Activated naive CD4-positive, alpha-beta T cell treated with anti-CD3 and anti-CD28 coated beads, Interleukin-2, amount 50 U/mL, for 72 hours (primary cell): Measurements from ENCODE around the gene CDT1. TPM values are rescaled to one million over a fixed set of nuclear protein-coding genes. Genes with fewer than 3 reads are reported as not detected.
A peak's percentile ranks its signal among the peaks of the same experiment; 100 is the strongest.

Source experiments
- ATAC-seq, 2 donors: fragments of 150-1000 bp; cut with Tn5 transposase; 2 replicates each; pipeline ENCODE4 v1.10.0; 2021; ENCODE audit warnings: mild to moderate bottlenecking in 2 of 2, moderate library complexity in 2 of 2
- DNase-seq, 2 donors: peaks; one replicate each; pipeline ENCODE4 v3.0.0; 2021 to 2022; ENCODE audit warnings: low spot score in 2 of 2
- H3K27ac Mint-ChIP-seq, 2 donors: one replicate each; pipeline ENCODE4 v1.8.0; 2022; ENCODE audit warnings: mild to moderate bottlenecking in 2 of 2, mixed read lengths in 2 of 2
- H3K36me3 Mint-ChIP-seq, 2 donors: one replicate each; pipeline ENCODE4 v1.8.0; 2022; ENCODE audit warnings: mixed read lengths in 2 of 2
- H3K9me3 Mint-ChIP-seq, 2 donors: one replicate each; pipeline ENCODE4 v1.8.0; 2022; ENCODE audit warnings: mixed read lengths in 2 of 2
- total RNA-seq, 2 donors: library from RNA; stranded (reverse); gene quantifications; one replicate each; pipeline ENCODE4 v1.2.3, GENCODE V29; 2022

CDT1 gene
- total RNA-seq, 2 donors from 2014 or later = 145 to 240 TPM

DNA sequence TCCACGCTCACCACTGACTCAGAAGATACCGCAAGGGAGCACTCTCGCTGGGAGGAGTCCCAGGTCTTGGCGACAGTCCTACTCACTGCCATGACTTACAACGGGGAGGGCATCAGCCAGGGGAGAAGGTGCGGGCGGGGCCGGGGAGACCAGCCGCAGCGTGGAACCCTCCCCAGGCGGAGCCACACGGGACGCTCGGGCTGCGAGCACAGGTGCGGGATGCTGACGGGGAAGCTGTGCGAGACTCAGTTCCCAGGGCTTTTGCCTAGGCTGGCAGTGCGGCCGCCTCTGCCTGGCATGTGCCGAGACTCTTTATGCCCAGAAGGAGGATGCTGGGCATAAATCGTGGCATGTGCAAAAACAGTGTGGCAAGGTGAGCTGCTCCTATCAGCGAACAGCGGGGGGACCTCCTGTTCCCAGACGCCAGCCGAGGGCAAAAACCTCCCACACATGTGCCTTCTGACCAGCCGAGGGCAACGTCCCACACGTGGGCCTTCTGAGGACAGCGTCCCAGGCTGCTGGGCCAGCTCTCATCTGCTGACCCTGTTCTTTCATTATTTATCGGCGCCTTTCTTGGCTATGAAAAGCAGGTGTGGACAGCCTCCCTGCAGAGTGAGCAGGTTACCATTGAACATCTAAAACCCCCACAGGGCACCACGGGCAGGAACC lies 47.1 kb downstream of the CDT1 start:
- H3K36me3 Mint-ChIP-seq = no peaks in the 10 kb centered on the region
- no peak for DNase-seq
- ATAC-seq = no peak
- no peaks in the 10 kb centered on the region for H3K9me3 Mint-ChIP-seq
- no peak overlapping the region for H3K27ac Mint-ChIP-seq

DNA sequence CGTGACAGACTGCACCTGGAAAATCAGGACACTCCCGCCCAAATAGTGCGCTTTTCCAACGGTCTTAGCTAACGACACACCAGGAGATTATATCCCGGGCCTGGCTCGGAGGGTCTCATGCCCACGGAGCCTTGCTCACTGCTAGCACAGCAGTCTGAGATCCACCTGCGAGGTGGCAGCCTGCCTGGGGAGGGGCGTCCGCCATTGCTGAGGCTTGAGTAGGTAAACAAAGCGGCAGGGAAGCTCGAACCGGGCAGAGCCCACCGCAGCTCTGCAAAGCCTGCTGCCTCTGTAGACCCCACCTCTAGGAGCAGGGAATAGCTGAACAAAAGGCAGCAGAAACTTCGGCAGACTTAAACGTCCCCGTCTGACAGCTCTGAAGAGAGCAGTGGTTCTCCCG lies 48.0 kb downstream of the CDT1 start:
- Mint-ChIP-seq H3K9me3 (no peaks in the 10 kb centered on the region), H3K36me3 (no peaks in the 10 kb centered on the region), H3K27ac (no peak overlapping the region)
- DNase-seq (no peak), ATAC-seq (no peak)

- H3K36me3 Mint-ChIP-seq = peaks cover 7 to 10% of the 10 kb centered on the region in 2 donors
- ATAC-seq (no peak), DNase-seq (no peak)
- no peaks in the 10 kb centered on the region for H3K9me3 Mint-ChIP-seq
- no peak overlapping the region for H3K27ac Mint-ChIP-seq
Observed at GRCh38 chr16:88853325-88853941, 49.8 kb downstream of the CDT1 start.

DNA sequence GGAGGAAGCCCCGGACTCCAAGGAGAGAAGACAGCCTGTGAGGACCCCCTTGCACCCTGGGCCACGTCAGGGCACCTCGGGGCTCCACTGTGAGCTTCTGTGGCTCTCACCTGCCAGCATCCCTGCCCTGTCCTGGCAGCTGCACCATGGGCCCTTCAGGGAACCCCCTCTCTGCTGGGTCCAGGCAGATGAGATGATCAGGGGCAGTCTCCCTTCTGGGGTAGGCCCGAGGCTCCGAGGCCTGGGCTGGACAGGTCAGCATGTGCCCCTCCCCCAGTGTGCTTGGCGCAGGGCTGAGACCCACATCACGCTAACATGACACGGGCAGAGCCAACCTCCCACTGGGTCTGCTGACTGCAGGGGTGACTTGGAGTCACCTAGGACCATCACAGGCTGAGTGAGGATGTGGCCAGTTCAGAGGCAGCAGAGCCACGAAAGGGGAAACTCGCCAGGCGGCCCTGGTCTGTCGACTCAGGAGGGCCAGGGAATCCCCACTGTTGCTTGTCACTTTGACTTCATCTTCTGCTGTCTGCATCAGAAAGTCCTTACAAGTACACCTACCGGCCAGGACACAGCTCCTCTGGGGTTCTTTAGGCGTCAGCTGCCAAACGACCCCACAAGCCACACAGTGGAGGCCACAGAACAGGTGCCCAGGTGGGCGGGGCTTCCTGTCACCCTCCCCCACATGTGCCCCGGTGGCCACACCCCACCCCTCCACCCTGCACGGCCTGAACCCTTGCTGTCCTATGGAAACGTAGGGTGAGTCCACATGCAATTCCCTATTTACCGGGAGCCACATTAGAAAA lies 50.9 kb downstream of the CDT1 start:
- DNase-seq = peak in 1 of 2 donors; percentile 71
- Mint-ChIP-seq H3K9me3 (no peaks in the 10 kb centered on the region), H3K36me3 (peaks cover 7 to 10% of the 10 kb centered on the region in 2 donors), H3K27ac (peak overlapping the region; percentile 30 to 74)
- peak in 1 of 2 donors; percentile 79 for ATAC-seq

DNA sequence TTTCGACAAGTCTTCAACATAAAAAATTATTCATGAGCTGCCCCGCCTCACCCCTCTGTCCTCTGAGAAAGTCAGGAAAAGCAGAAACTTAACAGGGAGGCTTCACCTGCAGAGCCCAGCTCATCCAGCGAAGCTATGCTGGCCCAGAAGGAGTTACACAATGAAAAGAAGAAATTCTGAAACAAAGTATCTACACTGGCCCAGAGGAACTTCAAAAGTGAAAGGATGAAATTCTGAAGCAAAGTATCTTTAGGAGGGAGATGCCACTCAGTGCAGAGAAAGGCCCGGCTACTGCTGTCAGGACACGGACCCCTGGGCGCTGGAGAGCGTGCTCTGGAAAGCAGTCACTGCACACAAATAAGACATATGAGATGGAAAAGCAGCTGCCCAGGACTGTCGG lies 51.6 kb downstream of the CDT1 start:
- no peak for DNase-seq
- no peak for ATAC-seq
- peak overlapping the region; percentile 65 to 74 for H3K27ac Mint-ChIP-seq
- H3K9me3 Mint-ChIP-seq = no peaks in the 10 kb centered on the region
- H3K36me3 Mint-ChIP-seq = peaks cover 7 to 11% of the 10 kb centered on the region in 2 donors

GRCh38 chr16:88855736-88856121 lies 52.1 kb downstream of the CDT1 start:
- DNase-seq (no peak), ATAC-seq (no peak)
- Mint-ChIP-seq H3K27ac (no peak overlapping the region), H3K9me3 (no peaks in the 10 kb centered on the region), H3K36me3 (peaks cover 7 to 16% of the 10 kb centered on the region in 2 donors)

GRCh38 chr16:88856122-88856827 lies 52.7 kb downstream of the CDT1 start:
- H3K36me3 Mint-ChIP-seq = peaks cover 7 to 16% of the 10 kb centered on the region in 2 donors
- DNase-seq (no peak), ATAC-seq (peak in 1 of 2 donors; percentile 56)
- no peak overlapping the region for H3K27ac Mint-ChIP-seq
- H3K9me3 Mint-ChIP-seq = no peaks in the 10 kb centered on the region

GRCh38 chr16:88856828-88857727 lies 53.5 kb downstream of the CDT1 start, which contains the start of the genes GALNS and TRAPPC2L:
GALNS (minus strand) TSS chr16:88856947; CDS start chr16:88856877, 70 bp downstream.
TRAPPC2L (plus strand) TSS chr16:88857127; CDS start chr16:88857151, 24 bp downstream.
- H3K9me3 Mint-ChIP-seq = no peaks in the 10 kb centered on the region
- DNase-seq = peak; percentile 99 to 100
- peaks cover 7 to 16% of the 10 kb centered on the region in 2 donors for H3K36me3 Mint-ChIP-seq
- ATAC-seq = peak; percentile 72 to 91
- H3K27ac Mint-ChIP-seq = peak within 1 kb of the TSS; percentile 90 to 97

DNA sequence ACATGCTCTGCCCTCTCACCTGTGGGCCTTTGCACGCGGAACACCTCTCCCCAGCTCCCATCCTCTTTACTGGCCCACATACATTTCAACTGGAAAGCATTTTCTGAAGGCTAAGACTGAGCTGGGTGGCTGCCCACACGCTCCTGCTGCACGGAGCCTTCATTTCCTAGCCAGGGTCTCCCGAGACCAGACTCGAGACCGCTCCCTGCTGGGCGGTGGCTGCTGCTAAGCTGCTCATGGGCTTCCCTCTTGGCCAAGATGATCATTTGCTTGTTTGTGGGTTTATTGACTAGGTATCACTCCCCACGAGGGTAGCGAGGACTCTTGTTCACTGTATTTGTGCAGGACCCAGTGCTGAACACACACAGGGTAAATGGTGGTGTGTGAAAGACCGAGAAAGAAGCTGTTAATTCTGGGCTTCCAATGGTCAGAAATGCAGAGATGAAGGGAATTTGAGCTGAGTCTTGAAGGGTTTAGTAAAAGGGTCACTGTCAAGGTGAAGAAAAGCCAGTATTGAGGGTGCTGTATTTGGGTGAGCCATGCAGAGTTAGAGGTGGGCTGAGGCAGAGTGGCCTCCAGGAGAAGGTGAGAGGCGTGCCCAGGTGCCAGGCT lies 54.2 kb downstream of the CDT1 start:
- Mint-ChIP-seq H3K9me3 (no peaks in the 10 kb centered on the region), H3K27ac (peak overlapping the region; percentile 90 to 97), H3K36me3 (peaks cover 7 to 16% of the 10 kb centered on the region in 2 donors)
- DNase-seq = peak; percentile 71 to 77
- peak; percentile 52 to 65 for ATAC-seq

Other genes starting within 250 kb of the CDT1 start
- 10 to 100 TPM; 70.3 to 71.9 TPM for gene ZC3H18, start 233.4 kb upstream of the CDT1 start, total RNA-seq
- not detected for gene IL17C, start 165.2 kb upstream of the CDT1 start, total RNA-seq
- 100 to 1,000 TPM; 112 to 267 TPM for gene CYBA, start 152.7 kb upstream of the CDT1 start, total RNA-seq
- gene MVD, start 140.7 kb upstream of the CDT1 start, total RNA-seq = 10 to 100 TPM; 91.6 to 96.1 TPM
- 1 to 10 TPM; 5.4 to 6.4 TPM for gene SNAI3, start 117.3 kb upstream of the CDT1 start, total RNA-seq
- gene RNF166, start 97.4 kb upstream of the CDT1 start, total RNA-seq = 10 to 100 TPM; 47.5 to 82.5 TPM
- 10 to 100 TPM; 32.2 to 35.5 TPM for gene CTU2, start 97.3 kb upstream of the CDT1 start, total RNA-seq
- gene PIEZO1, start 18.6 kb upstream of the CDT1 start, total RNA-seq = 100 to 1,000 TPM in 1 of 2 donors, 10 to 100 TPM in 1; 55.7 to 128 TPM
- gene APRT, start 8.1 kb downstream of the CDT1 start, total RNA-seq = 100 to 1,000 TPM; 145 to 168 TPM
- 10 to 100 TPM; 29.3 to 50.3 TPM for gene GALNS, start 53.2 kb downstream of the CDT1 start, total RNA-seq
- 10 to 100 TPM; 36.0 to 63.5 TPM for gene TRAPPC2L, start 53.3 kb downstream of the CDT1 start, total RNA-seq
- gene PABPN1L, start 62.9 kb downstream of the CDT1 start, total RNA-seq = not detected
- 1 to 10 TPM in 1 of 2 donors, under 1 TPM in 1; 0.76 to 1.1 TPM for gene CBFA2T3, start 173.4 kb downstream of the CDT1 start, total RNA-seq